ENCODE results near the gene USH1G. TPM values are rescaled to one million over a fixed set of nuclear protein-coding genes. Genes with fewer than 3 reads are reported as not detected.
"Not testable (repeated sequence)": the region's sequence is repeated elsewhere in the genome, so short reads cannot be mapped to it uniquely, and the experiment has no call there.

USH1G gene
- total RNA-seq, 1 donor from 2014 or later, result 0.41 TPM

- DNase-seq (ENCODE audit: low spot score in 2 of 2), result no peak
- no peak for FAIRE-seq
Measured at GRCh38 chr17:74877592-74878548, 45.2 kb downstream of the USH1G start.

DNA sequence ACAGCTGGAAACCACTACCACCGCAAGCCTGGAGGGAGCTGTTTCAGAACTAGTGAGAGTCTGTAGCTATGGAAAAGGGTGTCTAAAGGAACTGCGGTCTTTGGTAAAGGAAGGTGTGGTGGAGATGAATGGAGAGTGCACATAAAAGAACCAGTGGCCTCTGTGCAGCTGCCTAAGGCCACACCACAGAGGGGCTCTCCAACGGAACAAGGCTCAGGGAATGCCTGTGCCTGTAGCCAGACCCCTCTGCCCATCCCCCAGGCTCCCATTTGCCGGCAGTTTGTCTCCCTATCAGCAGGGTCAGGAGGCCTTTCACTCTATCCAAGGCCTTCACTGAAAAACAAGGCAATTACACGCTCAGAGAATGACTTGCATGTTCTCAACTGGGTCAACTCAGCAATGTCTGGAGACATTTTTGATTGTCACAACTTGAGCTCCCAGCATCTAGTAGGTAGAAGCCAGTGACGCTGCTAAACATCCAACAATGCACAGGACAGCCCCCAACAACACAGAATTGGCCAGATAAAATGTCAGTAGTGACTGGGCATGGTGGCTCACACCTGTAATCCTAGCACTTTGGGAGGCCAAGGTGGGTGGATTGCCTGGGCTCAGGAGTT is 47.0 kb downstream of the USH1G start:
- DNase-seq (ENCODE audit: low spot score in 2 of 2), result no peak
- no peak for FAIRE-seq

GRCh38 chr17:74875155-74875976 is 47.7 kb downstream of the USH1G start:
- no peak for FAIRE-seq
- DNase-seq (ENCODE audit: low spot score in 2 of 2), result no peak

GRCh38 chr17:74874615-74875037 is 48.4 kb downstream of the USH1G start:
- no peak for FAIRE-seq
- no peak for DNase-seq (ENCODE audit: low spot score in 2 of 2)

DNA sequence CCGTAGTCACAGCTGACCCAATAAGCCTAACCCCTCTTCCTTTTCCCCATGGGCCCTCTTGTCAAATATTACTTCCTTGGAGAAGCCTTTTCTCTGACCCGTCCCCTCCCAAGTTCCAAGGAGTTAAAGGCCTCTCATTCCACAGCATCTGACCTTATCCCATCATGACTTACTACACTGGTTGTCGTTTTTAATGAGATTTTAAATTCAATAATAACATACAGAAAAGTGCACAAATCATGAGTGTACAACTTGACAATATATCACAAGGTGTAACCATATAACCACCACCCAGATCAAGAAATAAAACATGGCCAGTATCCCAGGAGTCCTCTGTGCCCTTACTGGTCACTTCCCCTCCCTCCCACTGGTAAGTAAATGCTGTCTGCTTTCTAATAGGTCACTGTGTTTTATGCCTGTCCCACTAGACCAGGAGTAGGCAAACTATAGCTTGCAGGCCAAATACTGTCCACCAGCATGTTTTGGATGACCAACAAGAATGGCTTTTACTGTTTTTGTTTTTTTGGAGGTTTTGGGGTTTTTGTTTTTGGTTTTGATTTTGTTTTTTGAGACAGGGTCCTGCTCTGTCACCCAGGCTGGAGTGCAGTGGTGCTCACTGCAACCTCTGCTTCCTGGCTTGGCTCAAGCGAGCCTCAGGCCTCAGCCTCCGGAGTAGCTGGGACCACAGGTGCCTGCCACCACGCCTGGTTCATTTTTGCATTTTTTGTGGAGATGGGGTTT is 49.0 kb downstream of the USH1G start:
- no peak for FAIRE-seq
- DNase-seq (ENCODE audit: low spot score in 2 of 2), result no peak

- peak; percentile 100 for DNase-seq (ENCODE audit: low spot score in 2 of 2)
- FAIRE-seq, result peak; percentile 95
Measured at GRCh38 chr17:74873037-74873873, 49.8 kb downstream of the USH1G start.

GRCh38 chr17:74872313-74873036 is 50.6 kb downstream of the USH1G start, which contains the start of gene FDXR:
Gene FDXR, minus strand, starts transcription at chr17:74872994. Its CDS starts 50 bp downstream, at chr17:74872944.
- no peak for DNase-seq (ENCODE audit: low spot score in 2 of 2)
- FAIRE-seq, result no peak

DNA sequence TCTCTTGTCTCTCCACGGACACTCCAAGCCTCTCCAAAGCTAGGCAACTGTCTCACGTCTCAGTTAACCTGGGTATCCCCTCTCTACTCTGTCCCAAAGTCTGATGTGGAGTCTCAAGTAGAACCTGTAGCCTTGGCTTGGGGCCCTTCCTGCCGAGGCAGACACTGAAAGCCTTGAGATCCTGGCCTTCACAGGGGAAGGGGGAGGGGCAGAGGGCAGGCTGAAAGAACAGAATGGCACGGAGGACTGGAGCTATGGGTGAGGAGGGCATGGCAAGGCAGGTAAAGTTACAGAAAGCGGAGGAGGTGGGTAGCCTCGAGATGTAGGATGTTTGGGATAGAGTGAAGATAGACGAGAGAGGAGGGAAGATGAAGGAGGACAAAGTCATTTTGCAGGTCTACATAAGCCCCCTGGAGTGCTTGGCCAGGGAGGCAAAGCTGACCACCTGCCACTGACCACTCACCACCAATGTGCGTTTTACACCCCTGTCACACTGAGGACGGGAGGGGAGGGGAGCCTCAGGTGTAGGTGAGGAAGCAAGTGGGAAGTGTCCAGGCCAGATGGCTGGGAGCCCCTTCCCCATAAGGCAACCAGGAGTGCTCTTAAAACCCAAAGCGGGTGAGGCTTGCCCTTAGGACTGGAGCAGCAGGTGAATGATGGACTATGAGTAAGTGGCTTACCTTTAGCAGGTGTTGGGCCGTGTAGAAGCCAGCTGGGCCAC is 51.5 kb downstream of the USH1G start:
- no peak for DNase-seq (ENCODE audit: low spot score in 2 of 2)
- FAIRE-seq, result no peak

GRCh38 chr17:74870512-74870911 is 52.5 kb downstream of the USH1G start:
- FAIRE-seq (no peak), DNase-seq (ENCODE audit: low spot score in 2 of 2) (no peak)

DNA sequence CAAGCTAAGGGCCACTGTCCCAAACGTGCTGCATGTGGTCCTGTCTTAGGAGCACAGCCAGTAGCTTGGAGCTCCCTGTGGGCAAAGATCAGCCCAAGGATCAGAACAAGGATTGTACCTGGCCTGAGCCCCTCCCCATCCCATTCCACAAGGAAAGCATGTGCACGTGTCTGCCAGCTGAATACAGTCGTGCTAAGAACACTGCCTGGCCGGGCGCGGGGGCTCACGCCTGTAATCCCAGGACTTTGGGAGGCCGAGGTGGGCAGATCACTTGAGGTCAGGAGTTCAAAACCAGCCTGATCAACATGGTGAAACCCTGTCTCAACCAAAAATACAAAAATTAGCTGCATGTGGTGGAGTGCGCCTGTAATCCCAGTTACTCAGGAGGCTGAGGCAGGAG is 53.0 kb downstream of the USH1G start:
- DNase-seq (ENCODE audit: low spot score in 2 of 2); FAIRE-seq: not testable (repeated sequence)

DNA sequence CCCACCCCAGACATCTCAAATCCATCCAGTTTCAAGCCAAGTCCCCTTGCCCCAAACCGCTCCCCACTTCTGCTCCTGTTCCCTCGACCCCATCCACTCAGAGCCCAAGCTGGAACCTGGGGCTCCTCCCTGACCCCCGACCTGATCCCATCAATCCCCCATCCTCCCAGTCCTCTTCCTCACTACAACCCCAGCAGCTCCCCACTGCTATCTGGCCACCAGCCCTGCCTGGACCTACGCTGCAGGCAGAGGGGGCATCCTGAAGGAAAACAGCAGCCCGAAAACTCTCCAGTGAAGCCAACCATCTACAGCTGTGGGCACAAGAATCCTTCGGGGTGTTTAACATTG is 54.2 kb downstream of the USH1G start:
- DNase-seq (ENCODE audit: low spot score in 2 of 2) (no peak), FAIRE-seq (no peak)

GRCh38 chr17:74868251-74868907 is 54.7 kb downstream of the USH1G start:
- DNase-seq (ENCODE audit: low spot score in 2 of 2) (no peak), FAIRE-seq (no peak)

DNA sequence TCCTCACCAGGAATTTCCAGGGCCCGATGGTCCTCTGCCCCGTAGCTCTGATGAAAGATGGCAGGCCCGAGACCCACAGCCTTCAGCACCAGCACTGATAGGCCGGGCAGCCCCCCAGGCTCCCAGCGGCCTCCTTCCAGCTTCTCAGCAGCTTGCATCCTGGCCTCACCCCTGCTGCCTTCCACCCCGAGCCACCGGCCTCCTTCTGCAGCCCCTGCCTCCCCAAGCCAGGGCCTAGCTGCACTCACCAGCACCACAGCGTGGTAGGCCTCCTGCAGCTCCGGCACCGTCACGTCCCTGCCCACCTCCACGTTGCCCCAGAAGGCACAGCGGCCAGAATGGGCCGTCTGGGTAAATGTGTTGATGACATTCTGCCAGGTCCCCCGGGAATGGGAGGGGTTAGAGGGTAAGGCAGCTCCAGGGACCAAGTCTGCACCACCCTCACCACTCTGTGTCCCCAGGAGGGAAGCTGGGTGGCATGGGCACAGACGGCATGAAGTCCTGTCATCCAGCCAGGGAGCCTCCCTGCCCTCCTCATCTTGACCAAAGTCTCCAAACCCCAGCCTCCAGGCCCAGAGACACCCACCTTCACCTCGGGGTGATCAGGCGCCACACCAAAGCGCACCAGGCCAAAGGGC is 56.7 kb downstream of the USH1G start:
- no peak for FAIRE-seq
- DNase-seq (ENCODE audit: low spot score in 2 of 2), result no peak
